H1 (cell line): Measurements from ENCODE around the gene CDR2L. TPM values are rescaled to one million over a fixed set of nuclear protein-coding genes. Genes with fewer than 3 reads are reported as not detected.

Experiments
- CTCF ChIA-PET: fragments of 300-600 bp; sonication (Branson Sonifier 250); formaldehyde crosslinking; loops from one replicate; lab custom pipeline; 2021; ENCODE audit not compliant: partially characterized antibody; lab: Charles Lee
- POLR2A ChIA-PET: fragments of 300-600 bp; sonication (Branson Sonifier 250); formaldehyde crosslinking; loops from one replicate; lab custom pipeline; 2021; ENCODE audit warnings: inconsistent platforms; ENCODE audit not compliant: partially characterized antibody; lab: Charles Lee
- DNase-seq, 2 experiments: peaks; one replicate each; pipeline versions ENCODE4 v3.0.0 to v3.0.0-alpha.2; 2010 to 2022; ENCODE audit warnings: low spot score in 2 of 2, low read depth in 1 of 2, mixed read lengths in 1 of 2
- FAIRE-seq: peaks from 2 replicates; lab custom pipeline; 2011; peaks lifted over from hg19 to GRCh38; lab: Jason Lieb, UNC
- H2AFZ ChIP-seq: 2 replicates; pipeline ENCODE4 v1.8.1; 2012; ENCODE audit warnings: low read length, inconsistent platforms
- H2AK5ac ChIP-seq: 2 replicates; pipeline ENCODE4 v1.6.1; 2013; ENCODE audit warnings: low read depth, low read length
- H2BK120ac ChIP-seq: replicated peaks from 2 replicates; pipeline ENCODE3; 2013; ENCODE audit warnings: low read depth, low read length, inconsistent platforms
- H2BK12ac ChIP-seq: 2 replicates; pipeline ENCODE4 v1.6.1; 2013; ENCODE audit warnings: low read depth, low read length
- H2BK15ac ChIP-seq: 2 replicates; pipeline ENCODE4 v1.6.1; 2013; ENCODE audit warnings: low read length
- H2BK20ac ChIP-seq: 2 replicates; pipeline ENCODE4 v1.6.1; 2013; ENCODE audit warnings: low read length
- H2BK5ac ChIP-seq: 2 replicates; pipeline ENCODE4 v1.6.1; 2013; ENCODE audit warnings: low read depth, low read length
- H3K14ac ChIP-seq: 2 replicates; pipeline ENCODE4 v1.6.1; 2013; ENCODE audit warnings: inconsistent platforms; ENCODE audit not compliant: insufficient read length
- H3K18ac ChIP-seq: 2 replicates; pipeline ENCODE4 v1.6.1; 2013; ENCODE audit warnings: low read length; ENCODE audit errors: extremely low read depth
- H3K23ac ChIP-seq: 2 replicates; pipeline ENCODE4 v1.6.1; 2013; ENCODE audit warnings: inconsistent platforms; ENCODE audit not compliant: insufficient read length
- H3K23me2 ChIP-seq: 2 replicates; pipeline ENCODE4 v1.6.1; 2013; ENCODE audit warnings: low read depth, low read length
- H3K27ac ChIP-seq: 2 replicates; pipeline ENCODE4 v1.6.1; 2011; ENCODE audit warnings: low read depth, low read length, inconsistent platforms
- H3K27me3 ChIP-seq, 4 experiments: replicated peaks in 1 of 4; 1 replicate in 1 of 4; 2 replicates in 3 of 4; pipeline versions ENCODE4 v1.6.1 to v1.8.1; 2011 to 2013; ENCODE audit warnings: low read length in 3 of 4, mild to moderate bottlenecking in 3 of 4, inconsistent platforms in 2 of 4, mixed read lengths in 2 of 4, moderate library complexity in 1 of 4; ENCODE audit not compliant: control insufficient read depth in 3 of 4, insufficient read depth in 3 of 4; ENCODE audit errors: extremely low read depth in 1 of 4
- H3K36me3 ChIP-seq, 4 experiments: 2 replicates each; pipeline versions ENCODE4 v1.6.1 to v1.8.1; 2011 to 2013; ENCODE audit warnings: mild to moderate bottlenecking in 4 of 4, low read length in 3 of 4, moderate library complexity in 2 of 4, control low read depth in 1 of 4, inconsistent platforms in 1 of 4; ENCODE audit not compliant: insufficient read depth in 4 of 4, control insufficient read depth in 2 of 4
- H3K4ac ChIP-seq: replicated peaks from 2 replicates; pipeline ENCODE3; 2013; ENCODE audit warnings: low read length, low read depth, mixed read lengths, inconsistent platforms; ENCODE audit not compliant: insufficient read length
- H3K4me1 ChIP-seq, 4 experiments: replicated peaks in 1 of 4; 1 replicate in 1 of 4; 2 replicates in 3 of 4; pipeline versions ENCODE4 v1.6.1 to v1.8.1; 2011 to 2013; ENCODE audit warnings: low read length in 3 of 4, inconsistent platforms in 2 of 4, mixed read lengths in 1 of 4; ENCODE audit not compliant: insufficient read depth in 4 of 4, control insufficient read depth in 3 of 4
- H3K4me2 ChIP-seq, 2 experiments: 2 replicates each; pipeline versions ENCODE4 v1.6.1 to v1.8.1; 2011 to 2013; ENCODE audit warnings: low read depth in 2 of 2, low read length in 2 of 2, control low read depth in 1 of 2, inconsistent platforms in 1 of 2, mild to moderate bottlenecking in 1 of 2; ENCODE audit not compliant: insufficient read depth in 1 of 2
- H3K4me3 ChIP-seq, 4 experiments: fragments of 200-600, 300-600 bp in 1 of 4; sonication (generic), shearing (Covaris generic), sonication (Bioruptor Twin) in 1 of 4; 2 replicates each; pipeline versions ENCODE4 v1.5.1 to v1.8.1; 2011 to 2016; ENCODE audit warnings: low read length in 4 of 4, low read depth in 3 of 4, control low read depth in 2 of 4, inconsistent platforms in 2 of 4, mild to moderate bottlenecking in 2 of 4, mixed read lengths in 1 of 4, moderate library complexity in 1 of 4; ENCODE audit not compliant: insufficient read depth in 2 of 4; ENCODE audit errors: extremely low read depth in 1 of 4
- H3K56ac ChIP-seq: replicated peaks from 2 replicates; pipeline ENCODE3; 2013; ENCODE audit warnings: low read depth, mild to moderate bottlenecking, mixed read lengths, low read length, inconsistent platforms; ENCODE audit not compliant: insufficient read length
- H3K79me1 ChIP-seq: 2 replicates; pipeline ENCODE4 v1.6.1; 2013; ENCODE audit warnings: low read depth, low read length, control low read depth
- H3K79me2 ChIP-seq, 2 experiments: 2 replicates each; pipeline versions ENCODE4 v1.6.1 to v1.8.1; 2012 to 2013; ENCODE audit warnings: low read length in 2 of 2, mild to moderate bottlenecking in 2 of 2, inconsistent platforms in 1 of 2; ENCODE audit not compliant: insufficient read depth in 2 of 2, control insufficient read depth in 1 of 2
- H3K9ac ChIP-seq, 4 experiments: replicated peaks in 1 of 4; 1 replicate in 1 of 4; 2 replicates in 3 of 4; pipeline versions ENCODE4 v1.6.1 to v1.8.1; 2011 to 2013; ENCODE audit warnings: low read depth in 3 of 4, low read length in 3 of 4, control low read depth in 2 of 4, mild to moderate bottlenecking in 2 of 4, moderate library complexity in 2 of 4, inconsistent platforms in 1 of 4; ENCODE audit errors: extremely low read depth in 1 of 4
- H3K9me3 ChIP-seq, 2 experiments: 2 replicates each; pipeline versions ENCODE4 v1.6.1 to v1.8.1; 2012 to 2013; ENCODE audit warnings: mild to moderate bottlenecking in 2 of 2, moderate library complexity in 2 of 2, control low read depth in 1 of 2, inconsistent platforms in 1 of 2, low read depth in 1 of 2, low read length in 1 of 2, mixed read lengths in 1 of 2; ENCODE audit not compliant: insufficient read depth in 2 of 2
- H4K20me1 ChIP-seq, 2 experiments: replicated peaks in 1 of 2; 2 replicates each; pipeline versions ENCODE3 to v1.8.1; 2011 to 2013; ENCODE audit warnings: inconsistent platforms in 2 of 2, low read length in 2 of 2, mild to moderate bottlenecking in 1 of 2; ENCODE audit not compliant: insufficient read depth in 2 of 2, control insufficient read depth in 1 of 2
- H4K5ac ChIP-seq: 2 replicates; pipeline ENCODE4 v1.6.1; 2013; ENCODE audit warnings: low read length, low read depth, mixed read lengths, inconsistent platforms; ENCODE audit not compliant: insufficient read length
- H4K8ac ChIP-seq: 2 replicates; pipeline ENCODE4 v1.8.0; 2013; ENCODE audit warnings: mild to moderate bottlenecking, moderate library complexity, low read length, inconsistent platforms; ENCODE audit not compliant: insufficient read depth; ENCODE audit errors: extremely low read depth
- H4K91ac ChIP-seq: replicated peaks from 2 replicates; pipeline ENCODE3; 2013; ENCODE audit warnings: low read length, mixed read lengths, inconsistent platforms; ENCODE audit not compliant: insufficient read length
- CTBP2 ChIP-seq: IDR thresholded peaks from 2 replicates; pipeline ENCODE4 v1.7.0; 2011; ENCODE audit warnings: borderline replicate concordance, mild to moderate bottlenecking, moderate library complexity, mixed read lengths, low read length; ENCODE audit not compliant: insufficient read depth, insufficient read length
- GTF2F1 ChIP-seq: IDR thresholded peaks from 2 replicates; pipeline ENCODE4 v1.6.1; 2012; ENCODE audit warnings: low read depth, low read length, improper control_type of control experiment, borderline replicate concordance
- HDAC2 ChIP-seq, 2 experiments: fragments of 300-600 bp in 1 of 2; sonication (generic) in 1 of 2; IDR thresholded peaks; 2 replicates each; pipeline ENCODE4 v1.6.1; 2011 to 2012; ENCODE audit warnings: low read depth in 2 of 2, low read length in 2 of 2, mild to moderate bottlenecking in 2 of 2, moderate library complexity in 2 of 2, borderline replicate concordance in 1 of 2, inconsistent platforms in 1 of 2
- KDM1A ChIP-seq: fragments of 200-600, 300-600 bp; sonication (generic); IDR thresholded peaks from 2 replicates; pipeline ENCODE4 v1.7.1; 2016; ENCODE audit warnings: mild to moderate bottlenecking, low read length, borderline replicate concordance
- NRF1 ChIP-seq: IDR thresholded peaks from 2 replicates; pipeline ENCODE4 v1.6.1; 2011; ENCODE audit warnings: mild to moderate bottlenecking, low read depth, low read length, improper control_type of control experiment
- PHF8 ChIP-seq: fragments of 200-600 bp; sonication (generic); conservative IDR thresholded peaks from 2 replicates; pipeline ENCODE4 v1.7.1; 2012; ENCODE audit warnings: low read depth, mild to moderate bottlenecking, inconsistent platforms, low read length, moderate library complexity
- POLR2AphosphoS5 ChIP-seq: IDR thresholded peaks from 2 replicates; pipeline ENCODE4 v1.6.1; 2011; ENCODE audit warnings: low read depth, low read length
- POU5F1 ChIP-seq: IDR thresholded peaks from 2 replicates; pipeline ENCODE4 v1.6.1; 2011; ENCODE audit warnings: low read depth, mild to moderate bottlenecking, low read length, moderate library complexity
- SIN3A ChIP-seq, 2 experiments: IDR thresholded peaks in 1 of 2; conservative IDR thresholded peaks in 1 of 2; 2 replicates each; pipeline ENCODE4 v1.6.1; 2011 to 2012; ENCODE audit warnings: low read length in 2 of 2, improper control_type of control experiment in 1 of 2, low read depth in 1 of 2, mild to moderate bottlenecking in 1 of 2
- SIX5 ChIP-seq: IDR thresholded peaks from 2 replicates; pipeline ENCODE4 v1.6.1; 2011; ENCODE audit warnings: mild to moderate bottlenecking, low read depth, low read length
- TBP ChIP-seq: IDR thresholded peaks from 2 replicates; pipeline ENCODE4 v1.6.1; 2011; ENCODE audit warnings: low read depth, low read length, improper control_type of control experiment
- WGBS, 2 experiments: shearing (Covaris generic) in 1 of 2; methylation state at CpG; one replicate each; pipeline versions ENCODE4 v1.1.6 to v1.1.7; 2013 to 2015; ENCODE audit warnings: low lambda C conversion rate in 2 of 2, mixed read lengths in 2 of 2, inconsistent platforms in 1 of 2, low coverage in 1 of 2, missing lambda C conversion rate in 1 of 2; ENCODE audit not compliant: insufficient replicate concordance in 2 of 2, insufficient coverage in 1 of 2, insufficient read length in 1 of 2; ENCODE audit errors: extremely low coverage in 1 of 2, missing lambda C conversion rate in 1 of 2; 5-methylcytosine and 5-hydroxymethylcytosine counted together
- polyA plus RNA-seq, 7 experiments: library from polyadenylated mRNA; depleted of rRNA in 3 of 7; stranded (reverse) in 5 of 7; unstranded in 2 of 7; fragments of >200 nt in 5 of 7; fragments of 200-250 nt in 2 of 7; gene quantifications; 1 replicate in 5 of 7; 2 replicates in 1 of 7; 4 replicates in 1 of 7; pipeline versions ENCODE4 v1.2.1 to v1.2.3, GENCODE V29; 2011 to 2013; ENCODE audit warnings: missing spikeins in 2 of 7, mixed read lengths in 2 of 7
- total RNA-seq: library from RNA; stranded (reverse); fragmentation: NEBNext Ultra II Directional; extraction: Animal tissue kit (Norgen Biotek cat#: 25700); gene quantifications from 2 replicates; pipeline ENCODE4 v1.2.1, GENCODE V29; 2021

Gene CDR2L
- total and polyA plus RNA-seq, 2 of the 8 experiments (the other 6 are each of a cell fraction or from before 2014, with no cell fraction given), result 20.4 to 38.1 TPM

DNA sequence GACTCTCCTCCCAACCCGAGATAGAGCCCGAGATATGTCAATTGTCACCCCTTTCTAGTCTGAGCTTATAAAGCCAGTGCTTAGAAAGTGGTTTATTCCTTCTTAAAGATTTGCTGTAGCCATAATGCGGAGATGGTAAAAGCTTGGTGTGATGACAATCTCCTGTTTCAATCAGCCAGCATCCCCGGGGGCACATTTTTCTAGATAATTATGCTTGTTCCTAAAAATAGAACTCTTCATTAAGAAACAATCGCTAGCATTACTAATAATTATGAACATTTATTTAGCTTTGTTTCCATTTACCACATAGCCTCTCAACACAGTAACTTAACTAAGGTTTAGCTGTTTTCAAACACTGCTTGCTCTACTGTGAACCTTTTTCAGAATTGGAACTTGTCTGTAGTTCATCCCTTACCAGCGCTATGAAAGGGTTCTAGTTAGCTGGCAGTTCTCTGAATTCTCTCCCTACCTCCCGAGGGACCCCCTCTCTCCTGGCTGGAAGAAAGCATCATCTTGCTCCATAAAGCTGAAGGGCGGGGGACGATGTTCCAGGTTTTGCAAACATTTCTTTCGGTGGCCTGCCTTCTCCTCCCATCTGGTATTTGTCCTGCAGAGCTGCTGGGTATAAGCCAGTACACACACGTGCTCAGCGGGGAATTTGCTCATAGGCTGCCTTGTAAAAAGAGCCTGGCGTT is 24.1 kb downstream of the CDR2L start:
- H3K79me2 ChIP-seq, result peaks cover 0 to 14% of the 10 kb centered on the region in 2 experiments; a peak in 2 of 4 replicates
- no peak overlapping the region for H4K8ac ChIP-seq
- ChIA-PET POLR2A (interaction anchor here (0.7 to 5.8 kb wide), 29 partner anchors 8 to 394 kb away, joined by 3 to 87 read pairs (median 5); partner anchors contain the start of genes ATP5PD, CDR2L, GRB2 and HID1), CTCF (interaction anchor here (0.6 to 20.3 kb wide), 26 partner anchors 9 to 266 kb away, joined by 3 to 345 read pairs (median 4); partner anchors contain the start of gene CDR2L)
- H3K23me2 ChIP-seq, result peaks cover 6% of the 10 kb centered on the region; the same call in 1 of the 2 replicates
- H4K20me1 ChIP-seq, result peaks cover 0 to 2% of the 10 kb centered on the region in 2 experiments
- no peaks in the 10 kb centered on the region; a peak in 3 of 8 replicates for H3K36me3 ChIP-seq
- no peak overlapping the region; the same call in 1 of the 2 replicates for H2BK15ac ChIP-seq
- H3K4me1 ChIP-seq, result peaks cover 0 to 15% (median 4%) of the 10 kb centered on the region in 4 experiments; a peak in 5 of 7 replicates
- H2BK120ac ChIP-seq, result no peak overlapping the region
- H4K91ac ChIP-seq, result peak overlapping the region; percentile 50
- H3K27ac ChIP-seq, result peak overlapping the region; percentile 46; the same call in 1 of the 2 replicates
- H2BK5ac ChIP-seq, result peak overlapping the region; percentile 6
- no peak overlapping the region for H2BK12ac ChIP-seq
- H3K9me3 ChIP-seq, result no peaks in the 10 kb centered on the region
- H3K4ac ChIP-seq, result no peak overlapping the region
- no peaks in the 10 kb centered on the region for H3K79me1 ChIP-seq
- H3K27me3 ChIP-seq, result no peaks in the 10 kb centered on the region
- DNase-seq, result no peak
- no peak overlapping the region for H3K23ac ChIP-seq
- no peak for FAIRE-seq
- H3K56ac ChIP-seq, result no peak overlapping the region
- H3K18ac ChIP-seq, result no peak overlapping the region
- H3K9ac ChIP-seq, result peak overlapping the region in 2 of 4 experiments; percentile 25 to 51; a peak in 3 of 7 replicates
- H4K5ac ChIP-seq, result peak overlapping the region; percentile 20
- H3K4me3 ChIP-seq, result peak overlapping the region; percentile 31 to 84 (median 41); a peak in 7 of 8 replicates
- H2AFZ ChIP-seq, result no peak overlapping the region
- no peak overlapping the region for H2AK5ac ChIP-seq
- H2BK20ac ChIP-seq, result no peak overlapping the region
- 74% methylated on average over 13 of the region's 13 CpGs; no CpG with 5 or more reads in 1 of the 2 experiments for WGBS, 2 experiments
- peak overlapping the region; percentile 66 to 84 for H3K4me2 ChIP-seq
- H3K14ac ChIP-seq, result no peak overlapping the region
- TF ChIP-seq CTBP2 (no peak), PHF8 (no peak), TBP (no peak), HDAC2 (IDR thresholded peaks at IDR 0.05; ENCODE audit: borderline replicate concordance in 1 of 2, low read depth in 2 of 2, low read length in 2 of 2) (no peak), POU5F1 (no peak), NRF1 (no peak), SIN3A (conservative IDR thresholded peaks at IDR 0.05 in 1 of 2, IDR thresholded peaks at IDR 0.05 in 1 of 2; ENCODE audit: low read depth in 1 of 2, low read length in 2 of 2) (no peak), SIX5 (no peak), KDM1A (no peak), POLR2AphosphoS5 (no peak), GTF2F1 (no peak)
